ENCODE data around the gene TNFRSF4. TPM values are rescaled to one million over a fixed set of nuclear protein-coding genes. Genes with fewer than 3 reads are reported as not detected.

The TNFRSF4 gene
- total RNA-seq, 1 donor from 2014 or later = 0.31 TPM

DNA sequence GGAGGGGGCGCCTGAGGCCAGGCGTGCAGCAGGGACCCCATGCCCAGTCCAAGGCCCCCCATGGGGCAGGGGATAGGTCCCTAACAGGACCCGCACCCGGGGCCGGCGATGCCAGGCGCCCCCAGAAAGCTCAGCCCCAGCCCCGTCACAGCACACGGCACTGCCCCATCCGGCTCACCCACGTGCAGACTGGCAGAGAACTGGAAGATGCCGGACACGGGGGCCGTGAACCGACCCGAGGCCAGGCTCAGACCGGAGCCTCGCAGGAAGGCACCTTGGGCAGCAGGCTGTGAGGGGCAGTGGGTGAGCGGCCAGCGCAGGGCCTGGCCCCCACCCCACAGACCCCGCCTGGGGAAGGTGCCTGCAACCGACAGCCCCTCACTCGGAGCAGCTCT, 29.3 kb upstream of the TNFRSF4 start:
- TF ChIP-seq, protein P1, sequence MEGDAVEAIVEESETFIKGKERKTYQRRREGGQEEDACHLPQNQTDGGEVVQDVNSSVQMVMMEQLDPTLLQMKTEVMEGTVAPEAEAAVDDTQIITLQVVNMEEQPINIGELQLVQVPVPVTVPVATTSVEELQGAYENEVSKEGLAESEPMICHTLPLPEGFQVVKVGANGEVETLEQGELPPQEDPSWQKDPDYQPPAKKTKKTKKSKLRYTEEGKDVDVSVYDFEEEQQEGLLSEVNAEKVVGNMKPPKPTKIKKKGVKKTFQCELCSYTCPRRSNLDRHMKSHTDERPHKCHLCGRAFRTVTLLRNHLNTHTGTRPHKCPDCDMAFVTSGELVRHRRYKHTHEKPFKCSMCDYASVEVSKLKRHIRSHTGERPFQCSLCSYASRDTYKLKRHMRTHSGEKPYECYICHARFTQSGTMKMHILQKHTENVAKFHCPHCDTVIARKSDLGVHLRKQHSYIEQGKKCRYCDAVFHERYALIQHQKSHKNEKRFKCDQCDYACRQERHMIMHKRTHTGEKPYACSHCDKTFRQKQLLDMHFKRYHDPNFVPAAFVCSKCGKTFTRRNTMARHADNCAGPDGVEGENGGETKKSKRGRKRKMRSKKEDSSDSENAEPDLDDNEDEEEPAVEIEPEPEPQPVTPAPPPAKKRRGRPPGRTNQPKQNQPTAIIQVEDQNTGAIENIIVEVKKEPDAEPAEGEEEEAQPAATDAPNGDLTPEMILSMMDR (conservative IDR thresholded peaks at IDR 0.05) = no peak
- Mint-ChIP-seq H3K4me3 (no peak overlapping the region), H3K27me3 (peaks cover 3% of the 10 kb centered on the region), H3K36me3 (no peaks in the 10 kb centered on the region), H3K27ac (no peak overlapping the region), H3K9me3 (no peaks in the 10 kb centered on the region), H3K4me1 (ENCODE audit: unreplicated experiment) (no peaks in the 10 kb centered on the region)
- DNase-seq (ENCODE audit: extremely low spot score, unreplicated experiment) = no peak

DNA sequence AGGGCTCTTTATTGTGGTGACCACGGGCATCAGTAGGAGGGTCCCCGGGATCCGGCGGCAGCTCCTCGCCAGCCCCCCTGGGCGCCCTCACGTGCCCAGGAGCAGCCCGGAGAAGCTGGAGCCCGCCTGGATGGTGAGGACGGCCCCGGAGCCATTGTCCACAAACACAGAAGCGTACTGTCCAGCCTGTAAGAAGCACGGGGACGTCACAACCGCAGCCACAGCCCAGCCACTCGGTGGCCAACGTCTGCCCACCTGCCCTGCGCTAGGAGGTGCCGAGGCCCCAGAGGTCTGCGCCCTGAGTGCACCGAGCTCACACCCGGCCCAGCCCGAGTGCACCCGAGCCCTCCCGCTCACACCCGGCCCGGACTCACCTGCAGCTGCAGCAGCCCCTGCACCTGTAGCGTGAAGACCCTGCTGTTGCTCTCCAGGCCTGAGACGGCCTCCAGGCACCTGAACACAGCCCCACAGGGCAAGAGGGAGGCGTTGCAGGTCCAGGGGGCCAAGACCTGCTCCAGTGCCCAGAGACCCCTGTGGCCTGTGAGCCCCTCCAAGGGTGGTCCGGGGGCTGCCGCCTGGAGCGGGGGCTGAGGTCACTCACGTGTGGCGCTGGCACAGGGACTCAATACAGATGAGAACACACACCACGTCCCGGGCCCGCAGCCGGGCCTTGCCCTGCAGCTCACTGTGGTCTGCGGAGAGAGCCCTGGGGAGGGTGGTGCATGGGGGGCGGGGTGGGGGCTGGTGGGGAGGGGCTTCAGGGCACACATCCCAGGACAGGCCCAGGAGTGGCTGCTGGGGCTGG, 28.7 kb upstream of the TNFRSF4 start:
- DNase-seq (ENCODE audit: extremely low spot score, unreplicated experiment) = no peak
- TF ChIP-seq, protein P1 (conservative IDR thresholded peaks at IDR 0.05) = no peak
- Mint-ChIP-seq H3K27ac (no peak overlapping the region), H3K4me1 (ENCODE audit: unreplicated experiment) (no peaks in the 10 kb centered on the region), H3K9me3 (no peaks in the 10 kb centered on the region), H3K36me3 (no peaks in the 10 kb centered on the region), H3K4me3 (no peak overlapping the region), H3K27me3 (peaks cover 3% of the 10 kb centered on the region)

DNA sequence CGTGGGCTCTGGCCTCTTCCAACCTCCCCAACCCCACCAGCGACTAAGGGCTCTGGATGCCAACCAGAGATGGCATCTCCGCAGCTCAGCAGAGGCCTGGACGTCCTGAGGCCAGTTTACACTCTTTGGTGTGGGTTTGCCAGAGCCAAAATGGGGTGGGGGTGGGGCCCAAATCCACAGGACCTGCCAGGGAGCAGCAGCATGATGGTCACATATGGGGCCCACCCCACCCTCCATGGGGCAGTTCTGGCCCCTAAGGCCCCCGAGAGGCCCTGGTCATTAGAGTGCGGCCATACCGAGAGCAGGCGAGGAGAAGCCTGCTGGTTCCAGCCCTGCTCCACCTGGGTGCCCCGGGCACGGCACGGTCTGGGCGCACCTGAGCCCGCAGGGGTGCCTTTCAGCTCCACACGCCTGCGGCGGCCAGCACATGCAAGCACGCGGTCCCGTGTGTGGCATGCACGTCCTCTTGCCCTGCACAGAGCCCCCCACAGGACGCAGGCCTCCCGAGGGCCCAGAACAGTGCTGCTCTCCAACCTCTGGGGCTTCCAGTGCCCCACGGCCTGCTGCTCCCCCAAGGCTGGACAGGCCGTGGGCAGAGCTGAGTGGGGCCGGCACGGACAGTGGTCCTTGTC, 27.8 kb upstream of the TNFRSF4 start:
- TF ChIP-seq, protein P1 (conservative IDR thresholded peaks at IDR 0.05) = no peak
- Mint-ChIP-seq H3K4me3 (no peak overlapping the region), H3K27ac (no peak overlapping the region), H3K36me3 (no peaks in the 10 kb centered on the region), H3K9me3 (no peaks in the 10 kb centered on the region), H3K4me1 (ENCODE audit: unreplicated experiment) (no peaks in the 10 kb centered on the region), H3K27me3 (no peaks in the 10 kb centered on the region)
- no peak for DNase-seq (ENCODE audit: extremely low spot score, unreplicated experiment)

DNA sequence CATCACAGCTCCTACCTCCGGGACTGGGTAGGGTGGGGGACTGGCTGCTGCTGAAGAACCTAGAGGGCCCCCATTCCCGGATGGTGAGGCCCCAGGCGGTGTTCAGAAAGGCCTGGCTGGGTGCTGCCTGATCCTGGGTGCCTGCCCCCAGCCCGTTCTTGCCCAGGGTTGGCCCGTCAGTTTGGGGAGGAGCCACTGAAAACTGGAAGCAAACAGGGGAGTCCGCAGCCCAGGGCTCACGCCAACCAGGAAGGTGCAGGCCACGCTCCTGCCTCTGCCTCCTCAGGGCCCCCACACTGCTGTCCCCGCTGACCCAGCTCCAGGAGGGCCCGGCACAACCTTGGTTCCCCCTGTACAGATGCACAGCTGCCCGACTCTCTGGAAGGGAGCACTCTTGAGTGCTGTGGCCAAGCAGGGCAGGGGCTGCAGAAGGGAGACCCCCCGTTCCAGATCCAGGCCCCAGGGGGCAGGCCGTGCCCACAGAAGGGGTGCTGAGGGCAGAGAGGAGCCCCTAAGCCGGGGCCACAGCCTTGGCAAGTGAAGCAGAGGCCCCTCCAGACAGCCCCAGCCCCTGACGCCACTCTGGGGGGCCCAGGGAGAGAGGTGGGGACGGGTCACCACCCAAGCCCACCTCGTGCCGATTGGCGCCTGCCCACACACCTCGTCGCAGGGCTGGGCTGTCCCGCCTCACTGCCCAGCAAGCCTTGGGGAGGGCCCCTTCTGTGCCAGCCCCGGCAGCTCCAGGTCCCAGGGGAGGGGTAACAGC, 27.1 kb upstream of the TNFRSF4 start:
- Mint-ChIP-seq H3K4me1 (ENCODE audit: unreplicated experiment) (no peaks in the 10 kb centered on the region), H3K27ac (no peak overlapping the region)
- TF ChIP-seq, protein P1 (conservative IDR thresholded peaks at IDR 0.05) = no peak

DNA sequence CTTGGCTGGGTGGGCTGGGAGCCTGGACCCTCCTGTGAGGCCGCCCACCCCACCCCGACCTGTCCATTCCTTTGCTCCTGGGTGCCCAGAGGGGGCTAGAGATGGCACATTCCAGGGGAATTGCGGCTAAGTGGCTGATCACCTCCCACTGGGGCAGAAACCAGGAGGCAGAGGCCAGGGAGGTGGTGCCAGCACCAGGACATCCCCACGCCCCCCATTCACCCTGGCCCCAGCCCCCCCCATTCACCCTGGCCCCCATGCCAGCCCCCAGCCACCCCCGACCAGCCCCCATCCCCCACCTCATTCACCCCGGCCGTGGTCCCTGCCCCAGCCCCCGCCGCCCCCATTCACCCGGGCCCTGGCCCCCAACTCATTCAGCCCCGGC, 26.4 kb upstream of the TNFRSF4 start:
- no peak overlapping the region for H3K27ac Mint-ChIP-seq
- no peaks in the 10 kb centered on the region for H3K36me3 Mint-ChIP-seq
- H3K4me3 Mint-ChIP-seq = no peak overlapping the region
- H3K4me1 Mint-ChIP-seq (ENCODE audit: unreplicated experiment) = no peaks in the 10 kb centered on the region
- no peaks in the 10 kb centered on the region for H3K27me3 Mint-ChIP-seq
- TF ChIP-seq, protein P1 (conservative IDR thresholded peaks at IDR 0.05) = no peak
- H3K9me3 Mint-ChIP-seq = no peaks in the 10 kb centered on the region
- DNase-seq (ENCODE audit: extremely low spot score, unreplicated experiment) = no peak

More for the DNA sequence above, 27.1 kb upstream of the TNFRSF4 start:
- Mint-ChIP-seq H3K27me3 (no peaks in the 10 kb centered on the region), H3K36me3 (no peaks in the 10 kb centered on the region), H3K9me3 (no peaks in the 10 kb centered on the region), H3K4me3 (no peak overlapping the region)
- no peak for DNase-seq (ENCODE audit: extremely low spot score, unreplicated experiment)
